Embryonic facial prominence (tissue), 1 donor: ENCODE measurements around the gene INVS.
"Not testable (repeated sequence)": the region's sequence is repeated elsewhere in the genome, so short reads cannot be mapped to it uniquely, and the experiment has no call there.

Experiments
- DNase-seq: peaks from one replicate; pipeline ENCODE4 v3.0.0-alpha.2; 2016; ENCODE audit errors: extremely low spot score

Gene INVS

GRCh38 chr9:100098887-100099721, at the start of gene INVS, which contains the start of gene ERP44:
TSS of gene INVS (plus strand) at chr9:100099243. CDS start at chr9:100104522, 5,279 bp downstream.
TSS of gene ERP44 (minus strand) at chr9:100099000. CDS start at chr9:100098840, 160 bp downstream.
- peak; percentile 99 for DNase-seq

- no peak for DNase-seq
Observed at GRCh38 chr9:100049551-100049950, 49.5 kb upstream of the INVS start.

GRCh38 chr9:100052375-100052774, 46.7 kb upstream of the INVS start:
- DNase-seq, result no peak

- DNase-seq, result no peak
Observed at GRCh38 chr9:100056561-100056960, 42.5 kb upstream of the INVS start.

GRCh38 chr9:100057624-100058023, 41.4 kb upstream of the INVS start:
- no peak for DNase-seq

- DNase-seq, result no peak
Observed at GRCh38 chr9:100058699-100059579, 40.1 kb upstream of the INVS start.

- DNase-seq, result not testable (repeated sequence)
Observed at GRCh38 chr9:100062683-100063082, 36.4 kb upstream of the INVS start.

- DNase-seq, result no peak
Observed at GRCh38 chr9:100063185-100063584, 35.9 kb upstream of the INVS start.

- no peak for DNase-seq
Observed at GRCh38 chr9:100064872-100065581, 34.0 kb upstream of the INVS start.

- DNase-seq, result no peak
Observed at GRCh38 chr9:100066539-100066938, 32.5 kb upstream of the INVS start.

GRCh38 chr9:100067990-100068389, 31.1 kb upstream of the INVS start:
- not testable (repeated sequence) for DNase-seq

- not testable (repeated sequence) for DNase-seq
Observed at GRCh38 chr9:100069068-100069467, 30.0 kb upstream of the INVS start.

GRCh38 chr9:100070104-100071041, 28.7 kb upstream of the INVS start:
- DNase-seq, result no peak

- no peak for DNase-seq
Observed at GRCh38 chr9:100071271-100071670, 27.8 kb upstream of the INVS start.

GRCh38 chr9:100072805-100073204, 26.2 kb upstream of the INVS start:
- no peak for DNase-seq

GRCh38 chr9:100074093-100074492, 24.9 kb upstream of the INVS start:
- DNase-seq, result no peak

- DNase-seq, result no peak
Observed at GRCh38 chr9:100074989-100075388, 24.1 kb upstream of the INVS start.

GRCh38 chr9:100076256-100076655, 22.8 kb upstream of the INVS start:
- DNase-seq, result not testable (repeated sequence)

- DNase-seq, result no peak
Observed at GRCh38 chr9:100082782-100083181, 16.3 kb upstream of the INVS start.

- no peak for DNase-seq
Observed at GRCh38 chr9:100083448-100084127, 15.5 kb upstream of the INVS start.
